ENCODE results near the gene IGSF21. TPM values are rescaled to one million over a fixed set of nuclear protein-coding genes. Genes with fewer than 3 reads are reported as not detected.

The IGSF21 gene
- total and polyA plus RNA-seq, 11 donors = 0.54 to 2.2 (median 0.94) TPM; not detected in 1

GRCh38 chr1:18279351-18280074 is 171.9 kb downstream of the IGSF21 start:
- Histone ChIP-seq H3K4me3 (no peak overlapping the region), H3K9me3 (no peaks in the 10 kb centered on the region), H3K36me3 (no peaks in the 10 kb centered on the region), H3K27ac (no peak overlapping the region), H3K27me3 (peaks cover 0 to 67% (median 9%) of the 10 kb centered on the region in 9 donors), H3K4me1 (no peaks in the 10 kb centered on the region)
- no peak for TF ChIP-seq POLR2A (IDR thresholded peaks at IDR 0.05)
- TF ChIP-seq, protein P1, sequence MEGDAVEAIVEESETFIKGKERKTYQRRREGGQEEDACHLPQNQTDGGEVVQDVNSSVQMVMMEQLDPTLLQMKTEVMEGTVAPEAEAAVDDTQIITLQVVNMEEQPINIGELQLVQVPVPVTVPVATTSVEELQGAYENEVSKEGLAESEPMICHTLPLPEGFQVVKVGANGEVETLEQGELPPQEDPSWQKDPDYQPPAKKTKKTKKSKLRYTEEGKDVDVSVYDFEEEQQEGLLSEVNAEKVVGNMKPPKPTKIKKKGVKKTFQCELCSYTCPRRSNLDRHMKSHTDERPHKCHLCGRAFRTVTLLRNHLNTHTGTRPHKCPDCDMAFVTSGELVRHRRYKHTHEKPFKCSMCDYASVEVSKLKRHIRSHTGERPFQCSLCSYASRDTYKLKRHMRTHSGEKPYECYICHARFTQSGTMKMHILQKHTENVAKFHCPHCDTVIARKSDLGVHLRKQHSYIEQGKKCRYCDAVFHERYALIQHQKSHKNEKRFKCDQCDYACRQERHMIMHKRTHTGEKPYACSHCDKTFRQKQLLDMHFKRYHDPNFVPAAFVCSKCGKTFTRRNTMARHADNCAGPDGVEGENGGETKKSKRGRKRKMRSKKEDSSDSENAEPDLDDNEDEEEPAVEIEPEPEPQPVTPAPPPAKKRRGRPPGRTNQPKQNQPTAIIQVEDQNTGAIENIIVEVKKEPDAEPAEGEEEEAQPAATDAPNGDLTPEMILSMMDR (IDR thresholded peaks at IDR 0.05) = no peak
- ATAC-seq (no peak), DNase-seq (peak in 1 of 5 donors; percentile 48)
- 79 to 85% (median 82%) methylated on average over 6 to 15 of the region's 15 CpGs for whole genome bisulfite sequencing, 4 donors
- intact Hi-C loops (cut with DNase I) = no loop called here

DNA sequence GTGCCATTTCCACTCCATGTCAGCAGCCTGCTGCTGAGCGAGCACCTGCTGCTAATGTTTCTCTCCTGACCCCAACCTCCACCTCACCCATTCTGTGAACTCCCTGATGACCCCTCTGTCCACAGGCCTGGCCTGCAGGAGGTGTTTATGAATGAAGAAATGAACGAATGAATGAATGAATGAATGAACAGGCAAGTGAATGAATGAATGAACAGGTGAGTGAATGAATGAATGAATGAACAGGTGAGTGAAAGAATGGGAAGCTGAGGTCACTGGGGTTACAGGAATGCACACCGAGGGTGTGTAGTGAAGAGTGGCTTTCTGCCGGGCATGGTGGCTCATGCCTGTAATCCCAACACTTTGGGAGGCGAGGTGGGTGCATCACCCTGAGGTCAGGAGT is 173.4 kb downstream of the IGSF21 start:
- Histone ChIP-seq H3K36me3 (no peaks in the 10 kb centered on the region), H3K27me3 (peaks cover 0 to 70% (median 12%) of the 10 kb centered on the region in 9 donors), H3K4me1 (no peaks in the 10 kb centered on the region), H3K9me3 (no peaks in the 10 kb centered on the region), H3K27ac (no peak overlapping the region), H3K4me3 (no peak overlapping the region)
- intact Hi-C loops (cut with DNase I) = no loop called here
- 64 to 70% (median 67%) methylated on average over 5 of the region's 5 CpGs for WGBS, 4 donors
- TF ChIP-seq, protein P1 (IDR thresholded peaks at IDR 0.05) = no peak
- no peak for TF ChIP-seq POLR2A (IDR thresholded peaks at IDR 0.05)
- DNase-seq (peak in 1 of 5 donors; percentile 7), ATAC-seq (no peak)

DNA sequence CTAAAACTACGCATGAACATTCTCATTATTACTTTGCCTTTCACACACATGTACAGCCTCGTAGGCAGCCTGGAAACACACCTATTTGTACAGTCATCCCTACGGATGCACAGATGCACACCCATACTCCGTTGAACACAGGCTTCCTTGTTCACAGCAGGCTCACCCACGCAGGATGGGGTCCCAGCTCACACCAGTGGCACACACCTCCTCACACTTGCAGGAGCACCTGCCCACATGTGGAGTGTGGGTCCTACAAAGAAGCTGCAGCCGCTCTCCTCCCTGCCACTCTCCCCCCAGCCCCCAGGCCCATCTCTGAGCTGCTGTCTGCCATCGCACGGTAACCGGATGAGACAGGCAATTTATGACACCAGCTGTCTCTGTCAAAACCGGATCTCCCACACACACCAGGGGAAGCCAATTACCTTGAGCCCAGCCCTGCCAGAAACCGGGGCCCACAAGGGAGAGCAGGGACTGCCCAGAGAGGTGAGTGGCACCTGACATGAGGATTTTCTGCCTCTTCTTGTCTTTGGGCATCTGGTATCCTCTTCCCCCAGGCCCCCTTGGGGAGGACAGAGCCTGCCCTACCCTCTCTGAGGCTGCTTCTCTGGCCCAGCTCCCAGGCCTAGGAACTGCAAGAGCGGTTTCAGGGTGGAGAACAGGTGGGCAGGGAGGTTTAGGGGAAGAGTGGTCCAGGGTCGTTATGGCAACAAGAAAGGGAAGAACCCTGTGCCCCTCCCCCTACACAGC is 175.4 kb downstream of the IGSF21 start:
- peaks cover 0 to 73% (median 12%) of the 10 kb centered on the region in 9 donors for H3K27me3 ChIP-seq
- peak in 1 of 5 donors; percentile 20 for DNase-seq

More for the DNA sequence above, 175.4 kb downstream of the IGSF21 start:
- intact Hi-C loops (cut with DNase I) = no loop called here
- no peaks in the 10 kb centered on the region for H3K4me1 ChIP-seq
- 52 to 54% (median 54%) methylated on average over 10 to 13 of the region's 13 CpGs for WGBS, 4 donors
- no peak for TF ChIP-seq POLR2A (IDR thresholded peaks at IDR 0.05)
- TF ChIP-seq, protein P1 (IDR thresholded peaks at IDR 0.05) = no peak
- H3K9me3 ChIP-seq = no peaks in the 10 kb centered on the region
- H3K4me3 ChIP-seq = no peak overlapping the region
- no peaks in the 10 kb centered on the region for H3K36me3 ChIP-seq
- no peak for ATAC-seq
- no peak overlapping the region for H3K27ac ChIP-seq
